GM19372 (cell line): Measurements from ENCODE around the gene ARHGAP44.

Experiments used
- ATAC-seq: cut with Tn5 transposase; IDR thresholded peaks from one replicate; pipeline ENCODE4 v1.9.1; 2021; ENCODE audit warnings: mild to moderate bottlenecking, low read depth, moderate library complexity; ENCODE audit not compliant: unreplicated experiment

Gene ARHGAP44

GRCh38 chr17:12990041-12990808, 200.9 kb downstream of the ARHGAP44 start:
- ATAC-seq, result no peak

GRCh38 chr17:12990926-12991325, 201.6 kb downstream of the ARHGAP44 start:
- ATAC-seq, result no peak

- no peak for ATAC-seq
These were observed 203.4 kb downstream of the ARHGAP44 start for GRCh38 chr17:12992676-12993075.

GRCh38 chr17:12993631-12994030, 204.3 kb downstream of the ARHGAP44 start:
- no peak for ATAC-seq

GRCh38 chr17:12994341-12995074, 205.2 kb downstream of the ARHGAP44 start:
- no peak for ATAC-seq

GRCh38 chr17:12995106-12995895, 206.0 kb downstream of the ARHGAP44 start:
- ATAC-seq, result no peak

GRCh38 chr17:12995896-12996295, 206.6 kb downstream of the ARHGAP44 start:
- ATAC-seq, result no peak

- no peak for ATAC-seq
These were observed 207.1 kb downstream of the ARHGAP44 start for GRCh38 chr17:12996357-12996756.

- ATAC-seq, result no peak
These were observed 207.6 kb downstream of the ARHGAP44 start for GRCh38 chr17:12996941-12997340.

- no peak for ATAC-seq
These were observed 209.2 kb downstream of the ARHGAP44 start for GRCh38 chr17:12998461-12998860.

GRCh38 chr17:12998874-12999273, 209.6 kb downstream of the ARHGAP44 start:
- no peak for ATAC-seq

- ATAC-seq, result no peak
These were observed 211.3 kb downstream of the ARHGAP44 start for GRCh38 chr17:13000561-13000960.

- no peak for ATAC-seq
These were observed 212.8 kb downstream of the ARHGAP44 start for GRCh38 chr17:13001991-13002615.

GRCh38 chr17:13002761-13003453, 213.6 kb downstream of the ARHGAP44 start:
- no peak for ATAC-seq

- ATAC-seq, result no peak
These were observed 214.2 kb downstream of the ARHGAP44 start for GRCh38 chr17:13003454-13003851.

GRCh38 chr17:13003927-13004326, 214.6 kb downstream of the ARHGAP44 start:
- ATAC-seq, result no peak

- ATAC-seq, result no peak
These were observed 215.0 kb downstream of the ARHGAP44 start for GRCh38 chr17:13004336-13004735.

GRCh38 chr17:13005530-13005929, 216.2 kb downstream of the ARHGAP44 start:
- ATAC-seq, result no peak

GRCh38 chr17:13008461-13008860, 219.2 kb downstream of the ARHGAP44 start:
- ATAC-seq, result no peak

- ATAC-seq, result no peak
These were observed 221.7 kb downstream of the ARHGAP44 start for GRCh38 chr17:13010959-13011358.
